Mammary epithelial cell (primary cell): ENCODE measurements around the gene SLC28A1.

ENCODE experiments used
- EZH2 ChIP-seq: IDR thresholded peaks from 2 replicates; pipeline ENCODE4 v1.6.1; 2012; ENCODE audit warnings: low read length, inconsistent platforms, borderline replicate concordance
- TF ChIP-seq, protein P1 (sequence below), 2 donors: IDR thresholded peaks in 1 of 2; conservative IDR thresholded peaks in 1 of 2; 2 replicates each; pipeline ENCODE4 v1.5.1; 2011 to 2012; ENCODE audit warnings: inconsistent platforms in 2 of 2, low read length in 2 of 2, mild to moderate bottlenecking in 2 of 2, control low read depth in 1 of 2, low read depth in 1 of 2; ENCODE audit not compliant: insufficient read depth in 1 of 2; ENCODE audit errors: extremely low read depth in 1 of 2

DNA sequence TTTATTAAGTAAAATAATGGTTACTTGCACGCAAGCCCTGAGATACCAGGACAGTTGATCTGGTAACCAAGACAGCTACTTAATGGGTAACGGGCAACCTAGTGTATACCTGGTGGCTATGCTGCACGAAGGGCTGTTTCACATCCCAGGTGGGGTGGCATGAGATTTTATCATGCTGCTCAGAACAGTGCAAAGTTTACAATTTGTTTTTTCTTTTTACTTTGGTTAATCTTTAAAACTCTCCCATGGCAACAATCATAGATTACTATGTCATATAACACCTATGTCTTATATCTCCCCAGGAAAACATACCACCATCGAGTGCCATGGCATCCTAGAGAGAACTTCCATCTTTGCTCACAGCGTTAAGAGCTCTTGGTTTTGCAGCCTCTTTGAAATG is 32.2 kb upstream of the SLC28A1 start:
- TF ChIP-seq, protein P1, sequence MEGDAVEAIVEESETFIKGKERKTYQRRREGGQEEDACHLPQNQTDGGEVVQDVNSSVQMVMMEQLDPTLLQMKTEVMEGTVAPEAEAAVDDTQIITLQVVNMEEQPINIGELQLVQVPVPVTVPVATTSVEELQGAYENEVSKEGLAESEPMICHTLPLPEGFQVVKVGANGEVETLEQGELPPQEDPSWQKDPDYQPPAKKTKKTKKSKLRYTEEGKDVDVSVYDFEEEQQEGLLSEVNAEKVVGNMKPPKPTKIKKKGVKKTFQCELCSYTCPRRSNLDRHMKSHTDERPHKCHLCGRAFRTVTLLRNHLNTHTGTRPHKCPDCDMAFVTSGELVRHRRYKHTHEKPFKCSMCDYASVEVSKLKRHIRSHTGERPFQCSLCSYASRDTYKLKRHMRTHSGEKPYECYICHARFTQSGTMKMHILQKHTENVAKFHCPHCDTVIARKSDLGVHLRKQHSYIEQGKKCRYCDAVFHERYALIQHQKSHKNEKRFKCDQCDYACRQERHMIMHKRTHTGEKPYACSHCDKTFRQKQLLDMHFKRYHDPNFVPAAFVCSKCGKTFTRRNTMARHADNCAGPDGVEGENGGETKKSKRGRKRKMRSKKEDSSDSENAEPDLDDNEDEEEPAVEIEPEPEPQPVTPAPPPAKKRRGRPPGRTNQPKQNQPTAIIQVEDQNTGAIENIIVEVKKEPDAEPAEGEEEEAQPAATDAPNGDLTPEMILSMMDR (conservative IDR thresholded peaks at IDR 0.05 in 1 of 2, IDR thresholded peaks at IDR 0.05 in 1 of 2; ENCODE audit: extremely low read depth in 1 of 2, insufficient read depth in 1 of 2, low read depth in 1 of 2, low read length in 2 of 2): no peak
- no peak for TF ChIP-seq EZH2
